Upper lobe of left lung (tissue), 6 donors: ENCODE measurements around the gene ARAF. TPM values are rescaled to one million over a fixed set of nuclear protein-coding genes. Genes with fewer than 3 reads are reported as not detected.

Experiments
- ATAC-seq, 2 donors: fragments of 200-7000 bp; cut with Tn5 transposase; one replicate each; pipeline ENCODE4 v1.9.1; 2022; ENCODE audit warnings: mild to moderate bottlenecking in 2 of 2, moderate library complexity in 2 of 2; ENCODE audit not compliant: low FRiP score in 2 of 2
- DNase-seq, 2 donors: peaks; one replicate each; pipeline ENCODE4 v3.0.0-alpha.2; 2019 to 2020
- H3K27ac ChIP-seq, 4 donors: fragments of 200-600 bp; sonication (generic); one replicate each; pipeline ENCODE4 v1.5.1; 2016 to 2019
- H3K27me3 ChIP-seq, 4 donors: fragments of 200-600 bp; sonication (generic); one replicate each; pipeline ENCODE4 v1.5.1; 2017 to 2019
- H3K36me3 ChIP-seq, 4 donors: fragments of 200-600 bp; sonication (generic); one replicate each; pipeline ENCODE4 v1.5.1; 2016 to 2019
- H3K4me1 ChIP-seq, 4 donors: fragments of 200-600 bp; sonication (generic); one replicate each; pipeline ENCODE4 v1.5.1; 2018 to 2019
- H3K4me3 ChIP-seq, 4 donors: fragments of 200-600 bp; sonication (generic); one replicate each; pipeline ENCODE4 v1.5.1; 2017 to 2019; ENCODE audit warnings: mild to moderate bottlenecking in 2 of 4, moderate library complexity in 1 of 4
- H3K9me3 ChIP-seq, 4 donors: fragments of 200-600 bp; sonication (generic); one replicate each; pipeline ENCODE4 v1.5.1; 2018 to 2019
- EP300 ChIP-seq, 4 donors: sonication (generic); formaldehyde crosslinking; IDR thresholded peaks; one replicate each; pipeline ENCODE4 v1.5.1; 2017; ENCODE audit warnings: antibody characterized with exemption in 4 of 4, control low read depth in 2 of 4
- POLR2A ChIP-seq, 4 donors: fragments of 450-650 bp; IDR thresholded peaks; one replicate each; pipeline ENCODE4 v1.5.1; 2016 to 2017; ENCODE audit warnings: antibody characterized with exemption in 4 of 4, mild to moderate bottlenecking in 2 of 4
- POLR2AphosphoS5 ChIP-seq, 2 donors: sonication (generic); formaldehyde crosslinking; IDR thresholded peaks; one replicate each; pipeline ENCODE4 v1.5.1; 2017; ENCODE audit warnings: antibody characterized with exemption in 2 of 2
- WGBS, 2 donors: methylation state at CpG; one replicate each; pipeline ENCODE4 v1.1.5; 2017 to 2018; 5-methylcytosine and 5-hydroxymethylcytosine counted together
- small RNA-seq, 4 donors: library from RNA; depleted of rRNA; stranded (forward); fragments of <200 nt; gene quantifications; one replicate each; pipeline ENCODE3, GENCODE V24; 2016
- total RNA-seq, 6 donors: library from RNA; depleted of rRNA in 4 of 6; stranded (reverse); fragments of >200 nt in 4 of 6; gene quantifications; one replicate each; pipeline versions ENCODE4 v1.1.0 to v1.2.1, GENCODE V29; 2016 to 2021
- TF ChIP-seq, protein P1 (sequence below), 6 experiments: fragments of 450-650 bp in 4 of 6; fragments of 200-600 bp in 2 of 6; sonication (generic) in 2 of 6; IDR thresholded peaks; one replicate each; pipeline ENCODE4 v1.5.1; 2016 to 2019; ENCODE audit warnings: antibody characterized with exemption in 6 of 6
- donor health status: DM: no; HTN: no; CAD: no; lungs with moderate emphysema.
- donor health status: DM: no; HTN: yes; CAD: no; lungs with severe emphysema.

The ARAF gene
- total RNA-seq, 6 donors from 2014 or later, result 42.0 to 104 (median 85.2) TPM

DNA sequence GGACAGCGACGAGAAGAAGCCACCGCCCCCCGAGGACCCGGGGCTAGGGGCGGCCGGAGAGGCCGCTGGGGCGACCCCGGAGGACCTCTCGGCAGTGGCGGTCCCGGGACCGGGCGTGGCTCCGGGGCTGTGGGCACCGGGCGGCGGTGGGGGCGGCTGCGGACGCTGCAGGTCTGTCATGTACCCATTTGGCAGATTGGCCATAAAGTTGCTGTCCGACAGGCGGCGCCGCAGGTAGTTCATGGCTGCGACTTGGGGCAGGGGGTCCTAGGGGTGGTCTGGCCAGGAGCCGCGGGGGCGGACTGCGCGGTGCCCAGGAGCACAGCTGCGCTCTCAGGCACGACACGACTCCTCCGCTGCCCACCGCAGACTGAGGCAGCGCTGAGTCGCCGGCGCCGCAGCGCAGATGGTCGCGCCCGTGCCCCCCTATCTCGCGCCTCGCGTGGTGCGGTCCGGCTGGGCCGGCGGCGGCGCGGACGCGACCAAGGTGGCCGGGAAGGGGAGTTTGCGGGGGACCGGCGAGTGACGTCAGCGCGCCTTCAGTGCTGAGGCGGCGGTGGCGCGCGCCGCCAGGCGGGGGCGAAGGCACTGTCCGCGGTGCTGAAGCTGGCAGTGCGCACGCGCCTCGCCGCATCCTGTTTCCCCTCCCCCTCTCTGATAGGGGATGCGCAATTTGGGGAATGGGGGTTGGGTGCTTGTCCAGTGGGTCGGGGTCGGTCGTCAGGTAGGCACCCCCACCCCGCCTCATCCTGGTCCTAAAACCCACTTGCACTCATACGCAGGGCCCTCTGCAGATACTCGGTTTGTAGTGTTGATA, 58.7 kb downstream of the ARAF start, which contains the start of gene SYN1:
TSS of gene SYN1 (minus strand) at position 372 of the 817 bp plus-strand sequence. CDS start at position 243, 129 bp downstream.
- TF ChIP-seq POLR2A (IDR thresholded peaks at IDR 0.05), result no peak
- TF ChIP-seq, protein P1, sequence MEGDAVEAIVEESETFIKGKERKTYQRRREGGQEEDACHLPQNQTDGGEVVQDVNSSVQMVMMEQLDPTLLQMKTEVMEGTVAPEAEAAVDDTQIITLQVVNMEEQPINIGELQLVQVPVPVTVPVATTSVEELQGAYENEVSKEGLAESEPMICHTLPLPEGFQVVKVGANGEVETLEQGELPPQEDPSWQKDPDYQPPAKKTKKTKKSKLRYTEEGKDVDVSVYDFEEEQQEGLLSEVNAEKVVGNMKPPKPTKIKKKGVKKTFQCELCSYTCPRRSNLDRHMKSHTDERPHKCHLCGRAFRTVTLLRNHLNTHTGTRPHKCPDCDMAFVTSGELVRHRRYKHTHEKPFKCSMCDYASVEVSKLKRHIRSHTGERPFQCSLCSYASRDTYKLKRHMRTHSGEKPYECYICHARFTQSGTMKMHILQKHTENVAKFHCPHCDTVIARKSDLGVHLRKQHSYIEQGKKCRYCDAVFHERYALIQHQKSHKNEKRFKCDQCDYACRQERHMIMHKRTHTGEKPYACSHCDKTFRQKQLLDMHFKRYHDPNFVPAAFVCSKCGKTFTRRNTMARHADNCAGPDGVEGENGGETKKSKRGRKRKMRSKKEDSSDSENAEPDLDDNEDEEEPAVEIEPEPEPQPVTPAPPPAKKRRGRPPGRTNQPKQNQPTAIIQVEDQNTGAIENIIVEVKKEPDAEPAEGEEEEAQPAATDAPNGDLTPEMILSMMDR (IDR thresholded peaks at IDR 0.05), result peak in 5 of 6 experiments; percentile 22 to 69 (median 47)
- TF ChIP-seq POLR2AphosphoS5 (IDR thresholded peaks at IDR 0.05), result peak; percentile 20 to 44
- ATAC-seq, result peak; percentile 82 to 98
- no peaks in the 10 kb centered on the region for H3K36me3 ChIP-seq
- H3K4me3 ChIP-seq, result peak within 1 kb of the TSS in 3 of 4 donors; percentile 27 to 50 (median 44)
- DNase-seq, result peak; percentile 81 to 95
- H3K27ac ChIP-seq, result no peak within 1 kb of the TSS
- H3K9me3 ChIP-seq, result peaks cover 0 to 6% (median 0%) of the 10 kb centered on the region in 4 donors
- peaks cover 0 to 3% (median 0%) of the 10 kb centered on the region in 4 donors for H3K27me3 ChIP-seq
- WGBS, 2 donors, result 58% methylated on average over 65 of the region's 88 CpGs; no CpG with 5 or more reads in 1 of the 2 donors
- peaks cover 0 to 14% (median 3%) of the 10 kb centered on the region in 4 donors for H3K4me1 ChIP-seq

DNA sequence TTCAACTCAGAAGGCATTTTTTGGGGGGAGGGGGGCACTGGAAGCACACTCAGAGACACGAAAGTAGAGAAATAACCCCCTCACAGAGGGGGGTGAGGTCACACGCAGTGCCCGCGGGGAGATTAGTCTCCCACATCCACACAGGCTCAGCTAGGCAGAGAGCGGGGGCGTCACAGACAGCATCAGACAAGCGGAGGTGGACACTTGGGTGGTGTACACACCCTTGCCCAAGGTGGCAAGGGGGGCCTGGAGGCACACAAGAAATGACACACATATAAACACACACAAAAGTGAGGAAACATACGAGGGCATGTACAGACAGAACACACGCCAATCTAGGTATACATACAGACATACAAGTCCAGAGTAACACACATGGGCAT, 59.3 kb downstream of the ARAF start:
- no peak overlapping the region for H3K27ac ChIP-seq
- H3K27me3 ChIP-seq, result peaks cover 0 to 3% (median 0%) of the 10 kb centered on the region in 4 donors
- TF ChIP-seq, protein P1 (IDR thresholded peaks at IDR 0.05), result no peak
- no peak for TF ChIP-seq POLR2AphosphoS5 (IDR thresholded peaks at IDR 0.05)
- TF ChIP-seq EP300 (IDR thresholded peaks at IDR 0.05), result no peak
- no peak for TF ChIP-seq POLR2A (IDR thresholded peaks at IDR 0.05)
- 54 to 62% methylated on average over 9 of the region's 9 CpGs for WGBS, 2 donors
- H3K4me1 ChIP-seq, result peaks cover 0 to 14% (median 3%) of the 10 kb centered on the region in 4 donors
- no peak for ATAC-seq
- no peak overlapping the region for H3K4me3 ChIP-seq
- DNase-seq, result no peak
- H3K36me3 ChIP-seq, result no peaks in the 10 kb centered on the region
- peaks cover 0 to 6% (median 0%) of the 10 kb centered on the region in 4 donors for H3K9me3 ChIP-seq

Small RNAs within 50 kb of the gene (small RNA-seq; reads per million reads assigned to genes)
- 0 reads per million in 4 donors for gene MIR4769

Other genes starting within 250 kb of the ARAF start
- gene ZNF157, start 190.6 kb upstream of the ARAF start, total RNA-seq, result 1 to 10 TPM in 2 of 6 donors, under 1 TPM in 1, not detected in 3; 0.15 to 1.9 (median 1.0) TPM
- gene ZNF41, start 78.0 kb upstream of the ARAF start, total RNA-seq, result 10 to 100 TPM in 3 of 6 donors, 1 to 10 TPM in 3; 3.4 to 35.6 (median 10.2) TPM
- gene TIMP1, start 21.2 kb downstream of the ARAF start, total RNA-seq, result 100 to 1,000 TPM in 4 of 6 donors, 10 to 100 TPM in 2; 54.5 to 420 (median 163) TPM
- gene SYN1, start 58.7 kb downstream of the ARAF start, total RNA-seq, result 10 to 100 TPM in 1 of 6 donors, 1 to 10 TPM in 1, under 1 TPM in 4; 0.20 to 11.5 (median 0.56) TPM
- 10 to 100 TPM in 5 of 6 donors, 1 to 10 TPM in 1; 9.1 to 40.6 (median 14.1) TPM for gene CFP, start 68.7 kb downstream of the ARAF start, total RNA-seq
- gene ELK1, start 89.4 kb downstream of the ARAF start, total RNA-seq, result 10 to 100 TPM; 11.5 to 30.4 (median 21.5) TPM
- 10 to 100 TPM; 23.0 to 90.6 (median 75.2) TPM for gene UXT, start 98.0 kb downstream of the ARAF start, total RNA-seq